Right lobe of liver (tissue), 6 donors: Measurements from ENCODE around the gene CNTNAP5. TPM values are rescaled to one million over a fixed set of nuclear protein-coding genes. Genes with fewer than 3 reads are reported as not detected.

ENCODE experiments used
- ATAC-seq, 4 donors: fragments of 200-7000 bp; cut with Tn5 transposase; one replicate each; pipeline ENCODE4 v1.9.1; 2020; ENCODE audit warnings: mild to moderate bottlenecking in 4 of 4, moderate library complexity in 4 of 4
- DNase-seq, 3 donors: peaks; one replicate each; pipeline ENCODE4 v3.0.0-alpha.2; 2020
- H3K27ac ChIP-seq, 3 donors: fragments of 200-600 bp; one replicate each; pipeline ENCODE4 v1.8.0; 2022
- H3K27me3 ChIP-seq, 2 donors: fragments of 200-600 bp; one replicate each; pipeline ENCODE4 v1.8.0; 2022
- H3K36me3 ChIP-seq, 4 donors: fragments of 200-600 bp; sonication (generic) in 1 of 4; one replicate each; pipeline versions ENCODE4 v1.5.1 to v1.8.0; 2017 to 2022; ENCODE audit warnings: control low read depth in 1 of 4
- H3K4me1 ChIP-seq, 4 donors: fragments of 200-600 bp; sonication (generic) in 1 of 4; one replicate each; pipeline versions ENCODE4 v1.5.1 to v1.8.0; 2017 to 2022; ENCODE audit warnings: control low read depth in 1 of 4
- H3K4me3 ChIP-seq, 3 donors: fragments of 200-600 bp; one replicate each; pipeline ENCODE4 v1.8.0; 2022
- H3K9me3 ChIP-seq, 4 donors: fragments of 200-600 bp; sonication (generic) in 1 of 4; one replicate each; pipeline versions ENCODE4 v1.5.1 to v1.8.0; 2017 to 2022; ENCODE audit warnings: control low read depth in 1 of 4
- CTCF ChIP-seq, 4 donors: fragments of 200-600 bp in 3 of 4; fragments of 450-650 bp in 1 of 4; IDR thresholded peaks; one replicate each; pipeline versions ENCODE4 v1.5.1 to v1.8.0; 2016 to 2022; ENCODE audit warnings: antibody characterized with exemption in 4 of 4, mild to moderate bottlenecking in 2 of 4
- POLR2A ChIP-seq: fragments of 450-650 bp; IDR thresholded peaks from one replicate; pipeline ENCODE4 v1.6.1; 2017; ENCODE audit warnings: antibody characterized with exemption, mild to moderate bottlenecking
- WGBS: methylation state at CpG from one replicate; pipeline ENCODE4 v1.1.6; 2018; ENCODE audit warnings: low coverage, low lambda C conversion rate; ENCODE audit not compliant: insufficient coverage; ENCODE audit errors: missing lambda C conversion rate; 5-methylcytosine and 5-hydroxymethylcytosine counted together
- intact Hi-C, 2 donors: fragments of 100-400 bp; cut with DNase I; formaldehyde crosslinking; loops; one replicate each; pipeline versions ENCODE4 v1.11.2 to v1.14.1; 2022
- total RNA-seq, 6 experiments: library from RNA; depleted of rRNA in 2 of 6; stranded (reverse); fragments of >200 nt in 2 of 6; fragmentation: NEBNext Ultra II Directional in 3 of 6; extraction: Animal tissue kit (Norgen Biotek cat#: 25700) in 3 of 6; gene quantifications; one replicate each; pipeline versions ENCODE4 v1.1.0 to v1.2.4, GENCODE V29; 2016 to 2023
- donor health status: DM: no; HTN: yes; CAD: no.
- donor health status: DM: no; HTN: no; CAD: no.
- donor health status: DM: no; HTN: no; CAD: no.
- donor health status: DM: no; HTN: yes; CAD: no.
- donor health status: DM: no; HTN: yes; CAD: no.

CNTNAP5 gene
- total RNA-seq, 6 experiments from 2014 or later, result not detected

- DNase-seq (no peak), ATAC-seq (no peak)
- intact Hi-C loops, result no loop called here
- Histone ChIP-seq H3K4me3 (no peak overlapping the region), H3K27ac (no peak overlapping the region), H3K27me3 (no peaks in the 10 kb centered on the region), H3K4me1 (no peaks in the 10 kb centered on the region), H3K9me3 (no peaks in the 10 kb centered on the region), H3K36me3 (no peaks in the 10 kb centered on the region)
- WGBS, result 17% methylated on average over 1 of the region's 1 CpG
- no peak for TF ChIP-seq CTCF (IDR thresholded peaks at IDR 0.05)
- no peak for TF ChIP-seq POLR2A
Observed at GRCh38 chr2:124834331-124834730, 809.2 kb downstream of the CNTNAP5 start.

- DNase-seq (no peak), ATAC-seq (no peak)
- H3K36me3 ChIP-seq, result no peaks in the 10 kb centered on the region
- 37% methylated on average over 4 of the region's 4 CpGs for WGBS
- no peaks in the 10 kb centered on the region for H3K4me1 ChIP-seq
- intact Hi-C loops, result no loop called here
- no peaks in the 10 kb centered on the region for H3K27me3 ChIP-seq
- H3K9me3 ChIP-seq, result no peaks in the 10 kb centered on the region
- H3K27ac ChIP-seq, result no peak overlapping the region
- TF ChIP-seq POLR2A (no peak), CTCF (IDR thresholded peaks at IDR 0.05) (no peak)
- H3K4me3 ChIP-seq, result no peak overlapping the region
Observed at GRCh38 chr2:124835331-124835730, 810.2 kb downstream of the CNTNAP5 start.

- ATAC-seq (no peak), DNase-seq (no peak)
- no peak overlapping the region for H3K27ac ChIP-seq
Observed at GRCh38 chr2:124836416-124836815, 811.3 kb downstream of the CNTNAP5 start.

GRCh38 chr2:124837496-124837895 is 812.4 kb downstream of the CNTNAP5 start:
- no peak overlapping the region for H3K27ac ChIP-seq
- TF ChIP-seq CTCF (IDR thresholded peaks at IDR 0.05) (no peak), POLR2A (no peak)
- no peaks in the 10 kb centered on the region for H3K9me3 ChIP-seq
- H3K4me1 ChIP-seq, result no peaks in the 10 kb centered on the region
- intact Hi-C loops, result no loop called here
- no peaks in the 10 kb centered on the region for H3K36me3 ChIP-seq
- DNase-seq (no peak), ATAC-seq (no peak)
- 35% methylated on average over 2 of the region's 2 CpGs for WGBS
- H3K27me3 ChIP-seq, result no peaks in the 10 kb centered on the region
- no peak overlapping the region for H3K4me3 ChIP-seq

More at GRCh38 chr2:124836416-124836815, 811.3 kb downstream of the CNTNAP5 start:
- no peak for TF ChIP-seq POLR2A
- TF ChIP-seq CTCF (IDR thresholded peaks at IDR 0.05), result no peak
- intact Hi-C loops, result no loop called here
- no peak overlapping the region for H3K4me3 ChIP-seq
- H3K36me3 ChIP-seq, result no peaks in the 10 kb centered on the region
- no peaks in the 10 kb centered on the region for H3K4me1 ChIP-seq
- 28% methylated on average over 3 of the region's 3 CpGs for WGBS
- H3K27me3 ChIP-seq, result no peaks in the 10 kb centered on the region
- H3K9me3 ChIP-seq, result no peaks in the 10 kb centered on the region

- no peaks in the 10 kb centered on the region for H3K27me3 ChIP-seq
- TF ChIP-seq POLR2A, result no peak
- no peak for TF ChIP-seq CTCF (IDR thresholded peaks at IDR 0.05)
- intact Hi-C loops, result no loop called here
- no peaks in the 10 kb centered on the region for H3K9me3 ChIP-seq
- no peak overlapping the region for H3K27ac ChIP-seq
- no peaks in the 10 kb centered on the region for H3K36me3 ChIP-seq
- no peak overlapping the region for H3K4me3 ChIP-seq
- DNase-seq, result no peak
- H3K4me1 ChIP-seq, result no peaks in the 10 kb centered on the region
- WGBS, result 50% methylated on average over 3 of the region's 3 CpGs
- no peak for ATAC-seq
Observed at GRCh38 chr2:124838406-124838805, 813.3 kb downstream of the CNTNAP5 start.
